ENCODE data around the gene DICER1.

Gene DICER1

GRCh38 chr14:95065411-95065810 lies 91.9 kb downstream of the DICER1 start:
- no peak for DNase-seq
- H3K4me3 ChIP-seq (ENCODE audit: low read length) = no peak overlapping the region
- no peaks in the 10 kb centered on the region for H3K27me3 ChIP-seq (replicated peaks; ENCODE audit: insufficient read depth, low read length)
- H3K36me3 ChIP-seq (replicated peaks; ENCODE audit: insufficient read depth, low read length) = no peaks in the 10 kb centered on the region
- H3K9me3 ChIP-seq (replicated peaks; ENCODE audit: insufficient read depth, low read length) = no peaks in the 10 kb centered on the region
- H3K79me2 ChIP-seq (ENCODE audit: low read length) = no peaks in the 10 kb centered on the region
- H3K27ac ChIP-seq (ENCODE audit: low read length) = no peak overlapping the region
- no peaks in the 10 kb centered on the region for H3K4me1 ChIP-seq (ENCODE audit: low read length)
- no peak overlapping the region for H3K4me2 ChIP-seq (ENCODE audit: low read depth, low read length)
- H3K9me2 ChIP-seq (replicated peaks; ENCODE audit: insufficient read depth, low read length) = no peaks in the 10 kb centered on the region
- TF ChIP-seq CTCF (IDR thresholded peaks at IDR 0.05; ENCODE audit: low read length) (no peak), EZH2phosphoT487 (IDR thresholded peaks at IDR 0.05; ENCODE audit: low read length) (no peak), EZH2 (optimal IDR thresholded peaks at IDR 0.05; ENCODE audit: low read depth, low read length) (no peak)
- no peak overlapping the region for H2AFZ ChIP-seq (ENCODE audit: low read length)
- no peak overlapping the region for H3K9ac ChIP-seq (ENCODE audit: low read length)
- no peaks in the 10 kb centered on the region for H3F3A ChIP-seq (ENCODE audit: insufficient read depth, low read length)
- H4K20me1 ChIP-seq (ENCODE audit: insufficient read depth, low read length) = no peaks in the 10 kb centered on the region

- H3K4me1 ChIP-seq (ENCODE audit: low read length) = no peaks in the 10 kb centered on the region
- no peaks in the 10 kb centered on the region for H3K27me3 ChIP-seq (replicated peaks; ENCODE audit: insufficient read depth, low read length)
- H3K4me3 ChIP-seq (ENCODE audit: low read length) = no peak overlapping the region
- TF ChIP-seq CTCF (IDR thresholded peaks at IDR 0.05; ENCODE audit: low read length) (no peak), EZH2phosphoT487 (IDR thresholded peaks at IDR 0.05; ENCODE audit: low read length) (no peak), EZH2 (optimal IDR thresholded peaks at IDR 0.05; ENCODE audit: low read depth, low read length) (no peak)
- H3K27ac ChIP-seq (ENCODE audit: low read length) = no peak overlapping the region
- H3K36me3 ChIP-seq (replicated peaks; ENCODE audit: insufficient read depth, low read length) = no peaks in the 10 kb centered on the region
- no peaks in the 10 kb centered on the region for H3F3A ChIP-seq (ENCODE audit: insufficient read depth, low read length)
- no peak for DNase-seq
- no peaks in the 10 kb centered on the region for H3K9me2 ChIP-seq (replicated peaks; ENCODE audit: insufficient read depth, low read length)
- no peaks in the 10 kb centered on the region for H3K79me2 ChIP-seq (ENCODE audit: low read length)
- no peak overlapping the region for H3K9ac ChIP-seq (ENCODE audit: low read length)
- H2AFZ ChIP-seq (ENCODE audit: low read length) = no peak overlapping the region
- H4K20me1 ChIP-seq (ENCODE audit: insufficient read depth, low read length) = no peaks in the 10 kb centered on the region
- H3K4me2 ChIP-seq (ENCODE audit: low read depth, low read length) = no peak overlapping the region
- no peaks in the 10 kb centered on the region for H3K9me3 ChIP-seq (replicated peaks; ENCODE audit: insufficient read depth, low read length)
Measured at GRCh38 chr14:95064734-95065133, 92.6 kb downstream of the DICER1 start.

DNA sequence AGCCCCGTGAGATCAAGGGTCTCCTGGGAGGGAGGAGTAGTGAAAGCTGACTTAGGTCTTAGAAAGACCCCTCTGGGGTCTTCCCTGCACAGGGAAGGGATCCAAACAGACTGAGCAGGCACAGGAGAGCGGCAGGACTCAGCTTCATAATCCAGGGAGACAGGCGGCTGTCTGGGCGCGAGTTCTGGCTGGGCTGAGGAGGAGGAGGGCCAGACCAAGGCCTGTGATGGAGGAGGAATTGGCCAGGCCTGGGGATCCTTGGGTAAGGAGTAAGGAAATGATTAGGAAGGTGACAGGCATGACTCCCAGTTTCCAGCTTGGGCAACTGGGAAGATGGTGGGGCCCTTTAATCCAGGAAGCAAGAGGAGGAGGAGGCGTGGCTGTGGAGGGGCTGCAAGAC lies 93.1 kb downstream of the DICER1 start:
- H3K27ac ChIP-seq (ENCODE audit: low read length) = no peak overlapping the region
- no peaks in the 10 kb centered on the region for H3K79me2 ChIP-seq (ENCODE audit: low read length)
- no peak overlapping the region for H3K4me2 ChIP-seq (ENCODE audit: low read depth, low read length)
- H3K36me3 ChIP-seq (replicated peaks; ENCODE audit: insufficient read depth, low read length) = no peaks in the 10 kb centered on the region
- TF ChIP-seq EZH2 (optimal IDR thresholded peaks at IDR 0.05; ENCODE audit: low read depth, low read length) = no peak
- TF ChIP-seq CTCF (IDR thresholded peaks at IDR 0.05; ENCODE audit: low read length) = no peak
- TF ChIP-seq EZH2phosphoT487 (IDR thresholded peaks at IDR 0.05; ENCODE audit: low read length) = no peak
- no peak for DNase-seq
- no peaks in the 10 kb centered on the region for H3K4me1 ChIP-seq (ENCODE audit: low read length)
- no peaks in the 10 kb centered on the region for H3K9me3 ChIP-seq (replicated peaks; ENCODE audit: insufficient read depth, low read length)
- H3K9ac ChIP-seq (ENCODE audit: low read length) = no peak overlapping the region
- H3K4me3 ChIP-seq (ENCODE audit: low read length) = no peak overlapping the region
- no peak overlapping the region for H2AFZ ChIP-seq (ENCODE audit: low read length)
- H4K20me1 ChIP-seq (ENCODE audit: insufficient read depth, low read length) = no peaks in the 10 kb centered on the region
- H3F3A ChIP-seq (ENCODE audit: insufficient read depth, low read length) = no peaks in the 10 kb centered on the region
- H3K9me2 ChIP-seq (replicated peaks; ENCODE audit: insufficient read depth, low read length) = no peaks in the 10 kb centered on the region
- H3K27me3 ChIP-seq (replicated peaks; ENCODE audit: insufficient read depth, low read length) = no peaks in the 10 kb centered on the region

Measured in MM.1S (cell line).